K562 (cell line): Measurements from ENCODE around the gene ZDHHC18. TPM values are rescaled to one million over a fixed set of nuclear protein-coding genes. Genes with fewer than 3 reads are reported as not detected.

ENCODE experiments used
- ARHGAP35 ChIP-seq: fragments of 450-650 bp; IDR thresholded peaks from 2 replicates; pipeline ENCODE4 v1.6.1; 2018; ENCODE audit not compliant: partially characterized antibody
- BCOR ChIP-seq: fragments of 450-650 bp; IDR thresholded peaks from 2 replicates; pipeline ENCODE4 v1.6.1; 2016
- CHD2 ChIP-seq: IDR thresholded peaks from 2 replicates; pipeline ENCODE4 v1.6.1; 2011; ENCODE audit warnings: low read depth, low read length
- CHD4 ChIP-seq: fragments of 200-600 bp; sonication (generic); IDR thresholded peaks from 3 replicates; pipeline ENCODE4 v1.6.1; 2012; ENCODE audit warnings: low read depth, mild to moderate bottlenecking, mixed read lengths, low read length, inconsistent platforms; ENCODE audit not compliant: insufficient read depth, insufficient replicate concordance, poor library complexity, severe bottlenecking
- MBD2 ChIP-seq: sonication (generic); IDR thresholded peaks from 2 replicates; pipeline ENCODE4 v1.6.1; 2016; ENCODE audit warnings: low read depth, borderline replicate concordance
- NCOR1 ChIP-seq: fragments of 450-650 bp; IDR thresholded peaks from 2 replicates; pipeline ENCODE4 v1.6.1; 2016; ENCODE audit warnings: mild to moderate bottlenecking, moderate library complexity
- PHF20 ChIP-seq: fragments of 450-650 bp; IDR thresholded peaks from 2 replicates; pipeline ENCODE4 v1.6.1; 2018; ENCODE audit not compliant: partially characterized antibody
- RAD21 ChIP-seq, 2 experiments: fragments of 250-450 bp in 1 of 2; fragments of 450-650 bp in 1 of 2; sonication (Bioruptor Pico) in 1 of 2; formaldehyde crosslinking in 1 of 2; IDR thresholded peaks in 1 of 2; conservative IDR thresholded peaks in 1 of 2; 2 replicates each; pipeline versions ENCODE4 v1.4.0 to v1.8.0; 2020 to 2022; ENCODE audit warnings: mild to moderate bottlenecking in 2 of 2, moderate library complexity in 1 of 2
- RFX5 ChIP-seq: IDR thresholded peaks from 2 replicates; pipeline ENCODE4 v1.6.1; 2011; ENCODE audit warnings: low read depth, mild to moderate bottlenecking, improper control_type of control experiment, low read length
- SETDB1 ChIP-seq: IDR thresholded peaks from one replicate; pipeline ENCODE4 v1.6.1; 2012; ENCODE audit warnings: low read length, control low read depth, inconsistent platforms
- SIN3B ChIP-seq: fragments of 450-650 bp; IDR thresholded peaks from 2 replicates; pipeline ENCODE4 v1.6.1; 2017; ENCODE audit warnings: low read depth, mild to moderate bottlenecking, moderate library complexity
- SNIP1 ChIP-seq: fragments of 450-650 bp; IDR thresholded peaks from 2 replicates; pipeline ENCODE4 v1.7.1; 2017; ENCODE audit warnings: low read depth, mild to moderate bottlenecking
- TAF1 ChIP-seq: IDR thresholded peaks from 2 replicates; pipeline ENCODE4 v1.6.1; 2011; ENCODE audit warnings: mild to moderate bottlenecking, low read length, moderate library complexity; ENCODE audit not compliant: insufficient read depth, control insufficient read depth, severe bottlenecking; ENCODE audit errors: extremely low read depth
- TAF7 ChIP-seq: fragments of 450-650 bp; IDR thresholded peaks from 2 replicates; pipeline ENCODE4 v1.6.1; 2016; ENCODE audit warnings: missing genetic modification characterization, missing compliant biosample characterization
- TRIM24 ChIP-seq, 2 experiments: fragments of 450-650 bp; IDR thresholded peaks; 2 replicates each; pipeline ENCODE4 v1.6.1; 2016
- ZFX ChIP-seq: sonication (generic); formaldehyde crosslinking; IDR thresholded peaks from 2 replicates; pipeline ENCODE4 v1.8.0; 2022; ENCODE audit warnings: mild to moderate bottlenecking, missing genetic modification reagents, moderate library complexity
- polyA plus RNA-seq, 8 experiments: library from polyadenylated mRNA; depleted of rRNA in 4 of 8; stranded (reverse) in 5 of 8; unstranded in 3 of 8; fragments of >200 nt; fragmentation: Nextera tagmentation in 2 of 8; fragmentation: Illumina TruSeq in 1 of 8; extraction: Ambion mirVana in 2 of 8; extraction: Trizol in 1 of 8; gene quantifications; 2 replicates each; pipeline versions ENCODE4 v1.2.1 to v1.2.3, GENCODE V29; 2011 to 2014; ENCODE audit warnings: inconsistent platforms in 1 of 8, missing spikeins in 1 of 8
- total RNA-seq, 7 experiments: library from RNA; depleted of rRNA in 6 of 7; stranded (reverse); fragments of >200 nt in 6 of 7; fragmentation: Illumina TruSeq in 2 of 7; extraction: Trizol in 2 of 7; gene quantifications; 2 replicates each; pipeline versions ENCODE4 v1.2.1 to v1.2.3, GENCODE V29; 2011 to 2021; ENCODE audit warnings: low replicate concordance in 1 of 7
- TF ChIP-seq, protein P1 (sequence below): sonication (generic); formaldehyde crosslinking; IDR thresholded peaks from 2 replicates; pipeline ENCODE4 v1.8.1; 2023; ENCODE audit warnings: mild to moderate bottlenecking, missing genetic modification reagents, moderate library complexity
- TF ChIP-seq, protein P2 (sequence below), 2 experiments: fragments of 450-650 bp in 1 of 2; sonication (generic) in 1 of 2; formaldehyde crosslinking in 1 of 2; IDR thresholded peaks in 1 of 2; conservative IDR thresholded peaks in 1 of 2; 2 replicates each; pipeline versions ENCODE4 v1.6.1 to v1.8.1; 2016 to 2023; ENCODE audit warnings: mild to moderate bottlenecking in 2 of 2, moderate library complexity in 2 of 2, inconsistent platforms in 1 of 2, missing genetic modification reagents in 1 of 2
- TF ChIP-seq, protein P3 (sequence below): fragments of 450-650 bp; formaldehyde crosslinking; IDR thresholded peaks from 2 replicates; pipeline ENCODE4 v1.4.0; 2020; ENCODE audit warnings: mild to moderate bottlenecking
- TF ChIP-seq, protein P4 (sequence below): fragments of 450-650 bp; IDR thresholded peaks from 2 replicates; pipeline ENCODE4 v1.6.1; 2016; ENCODE audit warnings: borderline replicate concordance
- TF ChIP-seq, protein P5 (sequence below): fragments of 250-450 bp; sonication (Bioruptor Pico); IDR thresholded peaks from 2 replicates; pipeline ENCODE4 v1.5.0; 2021

The ZDHHC18 gene
- total and polyA plus RNA-seq, 9 of the 15 experiments (the other 6 are each of a cell fraction or from before 2014, with no cell fraction given): 0.42 to 35.6 (median 15.8) TPM

DNA sequence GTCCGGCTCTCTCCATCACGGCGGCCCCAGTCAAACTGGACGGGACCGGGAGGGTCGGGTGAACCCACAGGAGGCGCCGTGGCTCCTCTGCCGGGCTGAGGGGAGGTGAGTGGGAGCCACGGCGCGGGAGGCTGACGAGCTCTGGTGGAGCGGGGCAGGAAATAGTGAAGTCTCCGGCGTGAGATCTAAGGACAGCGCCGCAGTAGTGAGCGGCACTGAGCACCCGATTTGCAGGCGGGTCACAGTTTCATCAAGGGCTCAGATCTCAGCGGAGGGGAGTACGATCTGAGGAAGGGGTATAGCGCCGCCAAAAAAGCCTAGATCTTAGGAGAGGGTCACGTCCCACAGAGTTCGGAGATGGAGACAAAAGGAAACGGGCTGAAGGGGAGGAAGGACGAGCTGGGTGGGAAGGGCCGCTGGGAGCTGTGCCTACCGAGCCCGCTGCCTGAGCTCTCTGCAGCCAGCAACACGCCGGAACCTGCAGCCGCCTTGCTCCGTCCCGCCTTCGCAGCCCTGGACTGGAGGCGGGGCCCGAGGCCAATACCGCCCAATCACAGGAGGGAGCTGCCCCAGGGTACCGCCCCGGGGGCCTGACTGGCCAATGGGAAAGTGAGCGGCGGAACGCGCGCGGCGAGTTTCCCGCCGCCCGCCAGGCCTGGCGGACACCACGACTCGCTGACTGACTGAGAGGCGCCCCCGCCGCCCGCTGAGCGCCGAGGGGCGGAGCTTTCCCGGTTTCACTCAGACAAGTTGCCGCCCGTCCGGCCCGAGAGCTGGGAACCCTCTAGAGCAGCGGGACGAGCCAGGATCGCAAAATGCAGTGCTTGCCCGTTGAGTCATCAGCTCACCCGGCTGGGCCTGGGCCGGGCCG is 38.4 kb downstream of the ZDHHC18 start (continued):
- peak; percentile 69 for TF ChIP-seq TAF1
- no peak for TF ChIP-seq SETDB1
- TF ChIP-seq, protein P1, sequence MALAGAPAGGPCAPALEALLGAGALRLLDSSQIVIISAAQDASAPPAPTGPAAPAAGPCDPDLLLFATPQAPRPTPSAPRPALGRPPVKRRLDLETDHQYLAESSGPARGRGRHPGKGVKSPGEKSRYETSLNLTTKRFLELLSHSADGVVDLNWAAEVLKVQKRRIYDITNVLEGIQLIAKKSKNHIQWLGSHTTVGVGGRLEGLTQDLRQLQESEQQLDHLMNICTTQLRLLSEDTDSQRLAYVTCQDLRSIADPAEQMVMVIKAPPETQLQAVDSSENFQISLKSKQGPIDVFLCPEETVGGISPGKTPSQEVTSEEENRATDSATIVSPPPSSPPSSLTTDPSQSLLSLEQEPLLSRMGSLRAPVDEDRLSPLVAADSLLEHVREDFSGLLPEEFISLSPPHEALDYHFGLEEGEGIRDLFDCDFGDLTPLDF (CRISPR knock-in tag): peak; percentile 98
- no peak for TF ChIP-seq ARHGAP35
- TF ChIP-seq SIN3B: no peak
- no peak for TF ChIP-seq TAF7 (tag)
- peak; percentile 91; the same call in 1 of the 2 replicates for TF ChIP-seq ZFX (CRISPR knock-in tag)
- no peak for TF ChIP-seq CHD4
- TF ChIP-seq, protein P2, sequence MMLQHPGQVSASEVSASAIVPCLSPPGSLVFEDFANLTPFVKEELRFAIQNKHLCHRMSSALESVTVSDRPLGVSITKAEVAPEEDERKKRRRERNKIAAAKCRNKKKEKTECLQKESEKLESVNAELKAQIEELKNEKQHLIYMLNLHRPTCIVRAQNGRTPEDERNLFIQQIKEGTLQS (IDR thresholded peaks at IDR 0.05): peak; percentile 85; the same call in 1 of the 2 replicates
- TF ChIP-seq, protein P2 (CRISPR knock-in tag; conservative IDR thresholded peaks at IDR 0.05): 0 out of 2 replicates have a peak, but pooled peaks have one; percentile 17
- TF ChIP-seq, protein P3, sequence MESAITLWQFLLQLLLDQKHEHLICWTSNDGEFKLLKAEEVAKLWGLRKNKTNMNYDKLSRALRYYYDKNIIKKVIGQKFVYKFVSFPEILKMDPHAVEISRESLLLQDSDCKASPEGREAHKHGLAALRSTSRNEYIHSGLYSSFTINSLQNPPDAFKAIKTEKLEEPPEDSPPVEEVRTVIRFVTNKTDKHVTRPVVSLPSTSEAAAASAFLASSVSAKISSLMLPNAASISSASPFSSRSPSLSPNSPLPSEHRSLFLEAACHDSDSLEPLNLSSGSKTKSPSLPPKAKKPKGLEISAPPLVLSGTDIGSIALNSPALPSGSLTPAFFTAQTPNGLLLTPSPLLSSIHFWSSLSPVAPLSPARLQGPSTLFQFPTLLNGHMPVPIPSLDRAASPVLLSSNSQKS (CRISPR knock-in tag): no peak
- peak in 1 of 2 experiments; percentile 45; a peak in 1 of 4 replicates for TF ChIP-seq TRIM24 (IDR thresholded peaks at IDR 0.05)
- TF ChIP-seq PHF20: no peak
- peak; percentile 36; the same call in 1 of the 2 replicates for TF ChIP-seq BCOR
- TF ChIP-seq, protein P4, sequence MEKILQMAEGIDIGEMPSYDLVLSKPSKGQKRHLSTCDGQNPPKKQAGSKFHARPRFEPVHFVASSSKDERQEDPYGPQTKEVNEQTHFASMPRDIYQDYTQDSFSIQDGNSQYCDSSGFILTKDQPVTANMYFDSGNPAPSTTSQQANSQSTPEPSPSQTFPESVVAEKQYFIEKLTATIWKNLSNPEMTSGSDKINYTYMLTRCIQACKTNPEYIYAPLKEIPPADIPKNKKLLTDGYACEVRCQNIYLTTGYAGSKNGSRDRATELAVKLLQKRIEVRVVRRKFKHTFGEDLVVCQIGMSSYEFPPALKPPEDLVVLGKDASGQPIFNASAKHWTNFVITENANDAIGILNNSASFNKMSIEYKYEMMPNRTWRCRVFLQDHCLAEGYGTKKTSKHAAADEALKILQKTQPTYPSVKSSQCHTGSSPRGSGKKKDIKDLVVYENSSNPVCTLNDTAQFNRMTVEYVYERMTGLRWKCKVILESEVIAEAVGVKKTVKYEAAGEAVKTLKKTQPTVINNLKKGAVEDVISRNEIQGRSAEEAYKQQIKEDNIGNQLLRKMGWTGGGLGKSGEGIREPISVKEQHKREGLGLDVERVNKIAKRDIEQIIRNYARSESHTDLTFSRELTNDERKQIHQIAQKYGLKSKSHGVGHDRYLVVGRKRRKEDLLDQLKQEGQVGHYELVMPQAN: peak; percentile 63; the same call in 1 of the 2 replicates
- no peak for TF ChIP-seq RFX5
- no peak for TF ChIP-seq SNIP1
- TF ChIP-seq, protein P5, sequence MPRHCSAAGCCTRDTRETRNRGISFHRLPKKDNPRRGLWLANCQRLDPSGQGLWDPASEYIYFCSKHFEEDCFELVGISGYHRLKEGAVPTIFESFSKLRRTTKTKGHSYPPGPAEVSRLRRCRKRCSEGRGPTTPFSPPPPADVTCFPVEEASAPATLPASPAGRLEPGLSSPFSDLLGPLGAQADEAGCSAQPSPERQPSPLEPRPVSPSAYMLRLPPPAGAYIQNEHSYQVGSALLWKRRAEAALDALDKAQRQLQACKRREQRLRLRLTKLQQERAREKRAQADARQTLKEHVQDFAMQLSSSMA: no peak
- no peak for TF ChIP-seq NCOR1
- TF ChIP-seq CHD2: no peak; the same call in 1 of the 2 replicates
- no peak for TF ChIP-seq RAD21 (CRISPR knock-in tag; conservative IDR thresholded peaks at IDR 0.05 in 1 of 2, IDR thresholded peaks at IDR 0.05 in 1 of 2)
- TF ChIP-seq MBD2: peak; percentile 96
